GM21723 (cell line): ENCODE results near the gene RETREG1.
A peak's percentile ranks its signal among the peaks of the same experiment; 100 is the strongest.

Experiments used
- ATAC-seq: cut with Tn5 transposase; IDR thresholded peaks from one replicate; pipeline ENCODE4 v1.9.1; 2021; ENCODE audit warnings: mild to moderate bottlenecking, moderate library complexity; ENCODE audit not compliant: unreplicated experiment

Gene RETREG1

DNA sequence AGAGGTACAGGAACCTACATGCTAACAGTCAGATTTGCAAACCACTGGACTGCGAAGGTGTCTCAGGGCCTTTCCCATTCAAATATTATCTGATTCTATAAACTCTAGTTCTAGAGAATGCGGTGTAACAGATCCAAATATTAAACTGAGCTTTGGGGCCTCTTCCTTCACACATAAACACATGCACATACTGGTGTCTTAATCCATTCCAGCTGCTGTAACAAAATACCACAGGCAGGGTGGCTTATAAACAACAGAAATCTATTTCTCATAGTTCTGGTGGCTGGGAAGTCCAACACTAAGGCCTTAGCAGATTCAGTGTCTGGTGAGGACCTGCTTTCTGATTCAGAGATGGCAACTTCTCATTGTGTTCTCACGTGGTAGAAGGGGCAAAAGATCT, 30.2 kb downstream of the RETREG1 start:
- no peak for ATAC-seq

DNA sequence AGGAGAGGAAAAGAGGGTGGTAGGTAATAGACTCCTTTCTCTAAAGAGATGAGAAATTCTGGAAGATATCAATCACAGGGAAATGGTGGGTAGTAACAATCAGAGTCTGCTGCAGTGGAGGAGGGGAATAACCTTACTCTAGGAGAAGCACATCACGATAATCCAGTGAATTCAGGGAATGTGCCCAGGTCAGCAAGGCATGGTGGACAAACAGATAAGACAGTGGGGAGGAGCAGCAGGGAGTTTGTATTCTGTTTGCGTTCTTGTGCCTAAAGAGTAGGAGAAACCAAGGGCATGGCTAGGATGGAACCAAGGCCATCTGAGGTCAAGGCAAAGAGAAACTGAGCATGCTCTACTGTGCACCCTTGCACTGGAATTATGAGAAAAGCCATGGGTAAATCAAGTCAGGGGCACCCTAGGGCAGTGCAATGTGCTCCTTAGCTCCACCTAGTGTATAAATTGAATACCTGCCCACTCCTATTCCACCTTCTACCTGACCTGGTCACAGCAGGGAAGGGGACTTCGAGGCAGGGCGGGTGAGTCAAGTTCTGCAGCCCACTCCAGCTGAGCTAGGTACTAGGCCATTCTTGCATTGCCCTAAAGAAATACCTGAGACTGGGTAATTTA, 31.6 kb downstream of the RETREG1 start:
- ATAC-seq, result peak; percentile 58

DNA sequence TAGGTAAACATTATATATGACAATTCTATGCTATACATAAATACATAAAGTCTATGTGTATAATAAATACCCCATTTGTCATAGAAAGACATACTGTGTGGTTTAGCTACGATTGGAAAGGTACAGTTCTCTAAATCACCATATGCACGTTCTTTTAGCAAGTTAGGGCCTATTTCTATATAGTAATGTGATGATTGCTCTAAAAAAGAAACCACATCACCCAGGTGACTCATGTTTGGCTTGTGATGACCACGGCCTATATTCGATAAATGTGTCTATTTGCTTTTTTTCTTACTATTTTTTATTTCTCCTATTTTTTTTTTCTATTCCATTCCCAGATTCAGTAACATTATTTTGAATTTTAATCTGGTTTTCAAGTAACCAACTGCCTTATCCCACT, 34.7 kb downstream of the RETREG1 start:
- no peak for ATAC-seq

DNA sequence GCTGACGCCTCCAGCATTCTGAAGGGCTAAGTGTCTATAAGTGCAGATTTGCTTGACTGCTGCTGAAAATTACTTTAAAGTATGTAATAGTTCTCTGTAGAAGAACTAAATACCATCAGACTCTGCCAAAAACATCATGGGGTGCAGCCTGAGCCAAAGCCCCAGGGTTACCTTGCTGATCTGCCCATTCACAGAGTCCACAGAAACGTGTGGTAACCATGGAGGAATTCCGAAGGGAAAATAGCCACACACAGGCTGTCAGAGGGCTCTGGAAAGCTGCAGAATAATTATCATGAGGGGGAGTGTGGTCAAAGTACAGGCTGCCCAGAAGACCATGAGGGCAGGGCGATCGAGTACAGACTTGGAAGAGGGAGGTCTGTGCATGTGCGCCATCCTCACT, 36.4 kb downstream of the RETREG1 start:
- no peak for ATAC-seq

DNA sequence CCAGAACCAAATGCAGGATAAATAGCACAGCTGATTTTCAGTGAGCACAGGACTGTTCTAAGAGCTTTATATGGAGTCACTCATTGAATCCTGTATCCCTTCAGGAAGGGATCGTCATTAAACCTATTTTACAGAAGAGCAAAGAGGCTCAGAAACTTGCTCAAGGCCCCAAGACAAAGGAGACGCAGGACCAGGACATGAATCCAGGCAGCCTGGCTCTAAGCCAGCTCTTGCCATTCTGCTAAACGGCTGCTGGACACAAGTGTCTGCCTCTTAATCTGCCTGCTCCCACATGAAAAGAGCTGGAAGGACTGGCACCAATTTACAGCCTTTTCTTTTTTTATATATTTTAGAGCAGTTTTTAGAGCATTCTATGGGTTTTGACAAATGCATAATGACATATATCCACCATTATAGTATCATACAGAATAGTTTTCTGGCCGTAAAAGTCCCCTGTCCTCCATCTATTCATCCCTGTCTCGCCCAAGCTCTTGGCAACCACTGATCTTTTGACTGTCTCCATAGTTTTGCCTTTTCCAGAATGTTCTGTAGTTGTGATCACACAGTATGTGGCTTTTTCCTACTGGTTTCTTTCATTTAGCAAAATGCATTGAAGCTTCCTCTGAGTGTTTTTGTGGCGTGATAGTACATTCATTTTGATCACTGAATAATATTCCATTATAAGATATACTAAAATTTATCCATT, 37.5 kb downstream of the RETREG1 start:
- ATAC-seq, result no peak

DNA sequence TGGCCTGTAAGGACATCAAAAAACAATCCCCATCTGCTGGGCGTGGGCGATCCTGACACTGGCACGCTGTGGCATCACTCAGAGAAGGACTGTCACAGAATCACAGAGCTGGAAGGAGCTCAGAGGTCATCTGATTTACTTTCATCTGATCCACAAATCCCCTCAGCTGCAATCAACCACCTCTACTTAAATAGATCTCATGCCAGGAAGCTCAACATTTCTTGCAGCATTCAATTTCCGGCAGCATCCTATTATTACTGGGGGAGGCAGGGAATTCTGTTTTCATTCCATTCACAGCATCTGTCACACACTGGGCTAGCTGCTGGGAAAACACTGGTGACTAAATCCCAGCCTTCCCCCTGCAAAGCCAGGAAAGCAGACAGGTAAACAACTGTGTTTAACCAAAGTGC, 38.3 kb downstream of the RETREG1 start:
- no peak for ATAC-seq

DNA sequence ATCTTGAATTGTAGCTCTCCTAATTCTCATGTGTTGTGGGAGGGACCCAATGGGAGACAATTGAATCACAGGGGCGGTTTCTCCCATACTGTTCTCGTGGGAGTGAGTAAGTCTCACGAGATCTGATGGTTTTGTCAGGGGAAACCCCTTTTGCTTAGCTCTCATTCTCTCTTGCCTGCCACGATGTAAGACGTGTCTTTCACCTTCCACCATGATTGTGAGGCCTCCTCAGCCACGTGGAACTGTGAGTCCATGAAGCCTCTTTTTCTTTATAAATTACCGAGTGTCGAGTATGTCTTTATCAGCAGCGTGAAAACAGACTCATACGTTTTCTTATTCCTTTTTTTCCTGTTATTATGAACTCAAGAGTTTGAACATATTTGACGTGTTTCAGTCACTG, 39.1 kb downstream of the RETREG1 start:
- ATAC-seq, result no peak

DNA sequence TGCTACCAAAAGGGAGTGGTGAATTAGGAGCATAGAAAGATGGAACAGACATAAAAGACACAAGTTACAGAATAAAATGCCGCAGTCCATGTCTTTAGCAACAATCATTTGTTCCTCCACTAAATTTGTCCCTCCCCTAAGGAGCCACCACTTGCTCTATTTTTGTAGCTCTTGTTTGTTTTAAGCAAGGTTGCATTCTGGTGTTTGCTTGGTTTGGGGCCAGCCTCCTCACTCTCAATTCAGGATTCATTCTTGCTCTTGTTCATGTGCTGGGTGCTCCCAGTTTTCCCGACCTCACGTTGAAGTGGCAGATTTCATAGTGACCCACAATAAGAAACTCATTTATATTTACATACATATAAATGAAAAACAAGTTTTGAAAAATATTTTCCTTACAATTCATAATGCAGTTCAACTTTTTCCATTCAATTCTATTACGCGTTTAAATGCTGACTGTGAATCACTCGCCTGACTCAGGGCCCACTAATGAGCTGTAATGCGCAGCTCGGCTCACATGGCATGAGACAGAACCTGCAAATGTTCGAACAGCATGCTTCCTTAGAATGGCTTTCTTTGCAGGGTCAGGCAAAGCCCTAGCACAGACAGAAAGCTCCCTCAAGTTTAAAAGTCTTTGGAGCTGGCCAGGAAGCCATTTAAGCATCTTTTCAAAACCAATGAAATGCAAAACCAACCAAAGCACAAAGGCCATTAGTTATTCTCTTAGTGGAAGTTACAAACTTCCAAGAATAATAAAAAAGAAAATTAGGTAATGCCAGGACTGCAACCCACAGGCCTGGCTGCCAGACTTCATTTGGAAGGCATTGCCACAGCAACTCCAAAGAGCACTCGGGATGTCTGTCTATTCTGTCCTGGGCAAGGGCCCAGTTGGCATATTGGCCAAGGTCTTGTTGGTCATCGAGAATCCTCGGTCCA, 41.7 kb downstream of the RETREG1 start:
- no peak for ATAC-seq

DNA sequence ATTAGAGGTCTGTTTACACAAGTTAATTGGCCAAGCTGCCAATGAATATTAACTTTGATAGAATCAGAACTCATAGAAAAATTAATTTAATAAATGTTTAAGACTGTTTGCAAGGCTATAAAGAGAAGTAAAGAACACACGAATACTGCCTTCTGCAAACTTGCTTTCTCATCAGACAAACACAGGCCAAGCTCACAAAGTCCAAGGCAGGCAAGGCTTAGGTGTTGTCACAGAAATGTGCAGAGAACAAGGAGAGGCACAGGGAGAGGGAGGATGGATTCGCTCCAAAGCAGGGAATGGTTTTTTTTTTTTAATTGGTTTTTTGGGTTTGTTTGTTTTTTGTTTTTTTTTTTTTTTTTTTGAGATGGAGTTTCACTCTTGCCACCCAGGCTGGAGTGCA, 43.4 kb downstream of the RETREG1 start:
- no peak for ATAC-seq

DNA sequence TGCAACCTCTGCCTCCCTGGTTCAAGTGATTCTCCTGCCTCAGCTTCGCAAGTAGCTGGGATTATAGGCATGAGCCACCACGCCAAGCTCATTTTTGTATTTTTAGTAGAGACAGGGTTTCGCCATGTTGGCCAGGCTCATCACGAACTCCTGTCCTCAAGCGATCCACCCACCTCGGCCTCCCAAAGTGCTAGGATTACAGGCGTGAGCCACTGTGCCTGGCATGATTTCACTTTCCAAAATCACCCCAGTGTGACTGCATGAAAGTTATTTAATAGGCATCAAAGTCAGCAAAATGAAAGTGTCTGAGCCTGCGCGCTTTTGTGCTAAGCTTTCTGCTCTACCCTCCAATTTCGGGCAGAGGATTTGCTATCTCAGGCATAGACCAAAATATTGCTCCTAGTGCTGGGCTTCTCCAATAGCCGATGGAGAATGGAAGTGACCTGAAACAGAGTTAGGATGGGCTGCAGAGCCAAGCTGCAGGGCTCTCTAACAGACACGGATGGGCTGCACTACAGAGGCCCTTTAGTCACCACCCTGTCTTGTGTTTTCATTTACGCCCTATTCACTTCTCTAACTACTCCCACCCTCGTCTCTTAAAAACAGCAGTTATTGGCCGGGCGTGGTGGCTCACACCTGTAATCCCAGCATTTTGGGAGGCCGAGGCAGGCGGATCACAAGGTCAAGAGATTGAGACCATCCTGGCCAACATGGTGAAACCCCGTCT, 44.3 kb downstream of the RETREG1 start:
- ATAC-seq, result no peak

DNA sequence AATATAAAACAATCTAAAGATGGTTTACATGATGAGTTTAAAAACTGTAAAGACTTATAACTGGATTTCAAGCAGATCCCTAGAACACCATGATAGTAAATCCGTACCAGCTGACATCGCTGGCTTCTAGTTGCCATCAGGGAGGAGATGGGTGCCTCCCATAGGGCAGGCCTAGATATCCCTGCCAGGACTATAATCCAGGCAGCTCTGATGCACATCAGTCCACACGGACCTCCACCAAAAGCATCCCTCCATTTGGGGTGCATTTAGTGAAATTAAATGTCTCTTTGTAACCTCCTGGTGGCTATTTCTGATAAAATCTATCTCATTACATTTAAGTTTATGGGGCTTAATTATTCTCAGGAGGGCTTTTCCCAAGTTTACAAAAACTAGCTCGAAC, 45.8 kb downstream of the RETREG1 start:
- ATAC-seq, result no peak

DNA sequence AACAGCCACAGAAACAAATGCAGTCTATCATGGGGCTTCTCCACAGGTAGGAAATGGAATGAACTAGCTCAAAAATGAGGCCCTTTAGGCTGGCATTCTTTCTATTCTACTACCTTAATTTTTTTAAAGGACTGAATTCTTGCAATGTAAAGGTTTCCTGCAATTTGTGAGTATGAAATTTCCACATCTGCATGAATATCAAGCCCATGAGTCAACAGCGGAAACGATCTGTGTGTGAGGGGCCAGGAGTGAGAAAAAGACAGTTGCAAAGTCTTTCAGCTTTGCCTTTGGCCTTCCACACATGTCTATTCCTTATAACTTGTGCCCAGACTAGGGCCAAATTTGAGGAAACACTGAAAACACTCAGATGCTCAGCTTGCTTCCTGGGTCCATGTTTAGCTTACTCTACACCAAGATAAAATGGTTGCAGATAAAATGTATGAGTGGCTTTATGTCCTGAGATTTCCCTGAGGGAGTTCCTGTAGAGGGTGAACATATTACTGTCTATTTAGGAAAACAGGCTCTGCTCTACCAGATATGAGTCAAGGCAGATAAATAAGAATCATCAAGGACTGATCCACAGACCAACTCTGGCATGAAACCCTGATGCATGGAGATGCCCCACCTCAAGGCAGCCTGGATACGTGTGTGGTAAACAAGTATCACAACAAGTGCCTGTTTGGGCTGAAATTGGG, 46.5 kb downstream of the RETREG1 start:
- ATAC-seq, result no peak

DNA sequence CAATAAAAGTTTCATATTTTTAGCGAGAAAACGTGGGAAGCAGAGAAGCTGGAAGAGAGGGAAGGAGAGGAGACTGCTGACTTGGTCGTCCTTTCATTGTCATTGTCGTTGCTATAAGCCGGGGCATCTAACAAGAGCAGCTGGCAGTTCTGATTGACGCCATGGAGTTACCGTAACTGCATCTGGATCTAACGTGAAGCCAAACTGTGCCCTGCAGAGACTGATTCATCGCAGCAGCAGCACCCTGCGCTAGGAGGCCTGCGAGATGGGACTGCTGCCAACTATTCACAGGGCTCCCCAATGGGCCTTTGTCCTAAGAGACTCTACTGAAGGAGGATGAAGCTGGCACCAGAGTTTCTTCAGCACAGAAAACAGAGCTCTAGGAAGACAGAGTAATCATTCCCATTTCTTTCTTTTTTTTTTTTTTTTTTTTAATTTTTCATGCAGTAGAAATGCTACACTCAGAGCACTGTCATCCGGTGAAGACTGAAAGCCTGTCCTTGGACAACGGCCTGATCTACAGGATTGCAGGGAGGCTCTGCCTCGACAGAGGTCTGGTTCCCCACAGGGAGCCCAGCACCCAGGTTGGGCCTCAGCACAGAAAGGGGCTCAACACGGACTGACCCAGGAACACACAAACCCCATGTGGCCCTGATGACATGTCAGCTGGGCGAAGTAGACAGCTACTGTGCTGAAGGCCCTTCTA, 47.8 kb downstream of the RETREG1 start:
- ATAC-seq, result no peak

DNA sequence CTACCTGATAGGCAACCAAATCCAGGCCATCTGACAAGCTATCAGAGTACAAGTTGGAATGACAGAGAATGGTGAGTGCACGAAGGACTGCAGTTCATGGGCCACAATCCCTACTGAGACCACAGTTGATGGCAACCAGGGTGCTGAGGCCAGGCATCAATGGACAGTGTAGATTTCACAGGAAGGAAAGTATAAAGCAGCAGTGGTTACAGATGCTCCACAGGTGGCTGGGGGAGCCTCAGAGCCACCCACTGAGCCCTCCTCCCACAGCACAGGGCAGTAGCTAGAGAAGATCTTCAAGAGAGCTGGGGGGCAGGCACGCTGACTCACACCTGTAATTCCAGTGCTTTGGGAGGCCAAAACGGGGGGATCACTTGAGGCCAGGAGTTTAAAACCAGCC, 49.4 kb downstream of the RETREG1 start:
- no peak for ATAC-seq

DNA sequence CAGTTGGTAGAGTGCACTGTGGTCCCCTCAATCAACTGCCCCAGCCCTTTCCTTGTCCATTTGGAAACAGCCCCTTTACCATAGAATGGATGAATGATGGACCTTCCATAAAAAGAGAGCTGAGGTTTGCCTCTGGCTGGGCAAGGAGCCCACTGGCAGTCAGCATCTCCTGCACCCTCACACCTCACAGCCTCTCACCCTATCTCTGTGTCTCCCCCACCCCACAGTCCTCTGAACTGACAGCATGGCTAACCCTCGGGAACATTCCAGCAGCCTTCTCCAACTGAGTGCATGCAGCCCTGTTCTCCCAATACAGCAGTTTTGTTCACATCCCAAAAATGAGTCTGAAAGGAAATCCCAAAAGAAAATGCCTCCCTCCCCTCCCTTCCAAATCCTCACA, 51.7 kb downstream of the RETREG1 start:
- no peak for ATAC-seq

DNA sequence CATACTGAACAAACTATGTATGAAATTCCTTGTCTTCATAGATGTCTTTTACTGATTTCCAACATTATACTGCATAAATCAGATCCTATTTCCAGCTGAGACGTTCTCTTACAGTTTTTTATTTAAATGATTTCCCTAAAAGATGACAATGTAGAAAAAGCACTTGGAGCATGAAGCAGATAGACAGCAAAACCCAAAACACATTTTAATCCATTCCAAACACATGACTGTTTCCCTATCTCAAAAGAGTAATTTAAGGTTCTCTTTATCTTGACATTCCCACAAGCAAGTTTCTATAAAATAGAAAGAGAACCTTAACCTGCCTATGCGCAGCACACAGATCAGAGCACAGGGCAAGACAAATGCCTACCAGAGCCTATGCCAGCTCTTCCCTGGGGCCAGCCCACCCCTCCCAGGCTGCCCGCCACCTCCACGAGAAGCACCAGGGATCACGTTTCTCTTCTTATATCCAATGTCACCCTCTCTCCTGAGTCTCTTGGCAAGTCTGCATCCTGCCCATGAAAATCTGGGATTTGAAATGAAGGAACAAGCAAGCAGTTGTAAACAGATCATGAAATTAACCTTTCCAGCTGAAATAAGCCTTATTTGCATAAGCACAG, 52.4 kb downstream of the RETREG1 start:
- ATAC-seq, result no peak

DNA sequence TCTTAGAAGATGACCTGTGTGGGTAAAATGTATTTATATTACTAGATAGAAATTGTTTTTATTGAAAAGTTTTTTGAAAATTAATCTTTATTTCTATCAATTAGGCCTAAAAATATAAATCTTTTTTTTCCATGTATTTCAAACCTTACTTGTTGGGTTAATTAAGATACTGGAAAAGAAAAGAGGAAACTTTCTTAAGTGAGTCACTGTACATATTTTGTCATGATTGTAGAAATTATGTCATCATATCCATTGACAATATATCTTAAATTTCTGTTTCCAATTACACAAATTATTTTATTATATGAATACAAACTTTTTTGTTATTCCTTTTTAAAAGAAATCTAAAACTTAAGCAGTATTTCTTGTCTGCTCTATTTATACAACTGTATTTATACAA, 53.1 kb downstream of the RETREG1 start:
- ATAC-seq, result no peak

DNA sequence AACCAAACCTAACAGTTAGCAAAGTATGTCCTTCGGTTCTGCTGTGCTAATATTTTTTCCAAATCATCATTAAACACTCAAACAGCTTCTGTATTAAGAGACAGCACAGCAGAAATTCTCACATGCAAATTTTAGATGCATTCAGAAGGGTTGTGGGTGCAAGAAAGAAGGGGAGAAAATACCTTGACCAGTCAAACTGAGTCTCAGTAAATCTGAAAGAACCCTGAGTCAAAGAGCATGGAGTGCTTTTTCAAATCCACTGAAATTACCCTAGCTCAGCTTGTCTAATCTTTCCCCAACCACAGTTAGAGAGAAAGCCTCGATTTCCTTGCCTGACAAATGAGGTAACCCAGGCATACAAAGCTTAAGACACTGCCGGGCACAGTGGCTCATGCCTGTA, 55.1 kb downstream of the RETREG1 start:
- no peak for ATAC-seq

DNA sequence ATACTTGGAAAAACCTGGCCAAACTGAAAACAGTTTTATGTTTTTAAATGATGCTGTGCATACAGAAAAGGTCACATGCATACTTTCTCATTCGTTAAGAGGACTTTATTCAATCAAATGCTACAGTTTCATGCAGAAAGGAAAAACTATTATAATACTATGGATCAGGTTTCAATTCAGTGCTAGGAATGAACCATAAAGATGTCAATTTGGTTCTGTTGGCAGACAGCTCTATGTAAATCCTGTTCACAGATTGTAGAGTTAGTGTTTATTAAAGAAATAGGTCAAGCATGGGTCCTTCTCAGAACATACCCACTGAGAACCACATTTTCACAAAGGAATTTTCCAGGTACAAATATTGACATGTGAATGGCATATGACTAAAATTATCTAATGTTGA, 57.1 kb downstream of the RETREG1 start:
- no peak for ATAC-seq
